Putamen (tissue), 1 donor: ENCODE data around the gene CCR7.
"Not testable (repeated sequence)": the region's sequence is repeated elsewhere in the genome, so short reads cannot be mapped to it uniquely, and the experiment has no call there.

ENCODE experiments used
- DNase-seq: peaks from one replicate; pipeline ENCODE4 v3.0.0-alpha.2; 2016; ENCODE audit warnings: low spot score

The CCR7 gene

DNA sequence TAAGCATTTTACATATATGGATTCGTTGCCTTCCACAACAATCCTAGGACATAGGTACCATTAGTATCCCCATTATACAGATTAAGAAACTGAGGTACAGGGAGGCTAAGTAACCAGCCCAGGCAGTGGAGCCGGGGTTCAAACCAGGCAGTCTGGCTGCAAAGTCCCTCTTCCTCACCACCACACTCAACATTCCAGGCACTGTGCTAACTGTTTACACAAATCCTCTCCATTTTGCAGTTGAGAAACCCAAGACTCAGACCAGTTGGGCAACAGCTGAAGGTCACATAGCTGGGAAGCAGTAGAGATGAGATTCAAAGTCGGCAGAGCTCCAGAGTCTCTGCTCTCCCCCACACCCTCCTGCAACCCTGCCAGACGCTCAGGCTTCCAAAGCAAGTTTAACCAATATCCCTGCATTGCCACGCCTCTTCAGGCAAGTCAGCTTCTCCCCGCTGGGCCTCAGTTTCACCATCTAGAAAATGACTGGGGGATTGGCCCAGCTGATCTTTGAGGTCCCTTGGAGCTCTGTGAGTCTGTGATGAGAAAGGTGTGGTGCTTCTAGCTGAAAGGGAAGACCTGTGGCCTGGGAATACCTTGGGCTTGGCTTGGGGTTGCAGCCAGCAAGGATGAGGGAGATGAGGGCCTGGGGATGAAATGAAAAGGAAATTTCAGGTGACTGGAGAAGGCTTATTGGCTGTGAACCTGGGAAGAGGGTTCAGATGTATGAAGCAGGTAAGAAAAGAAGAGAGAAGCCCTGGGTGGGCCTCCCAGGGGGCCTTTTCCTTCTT, 14.0 kb downstream of the CCR7 start:
- DNase-seq, result no peak

DNA sequence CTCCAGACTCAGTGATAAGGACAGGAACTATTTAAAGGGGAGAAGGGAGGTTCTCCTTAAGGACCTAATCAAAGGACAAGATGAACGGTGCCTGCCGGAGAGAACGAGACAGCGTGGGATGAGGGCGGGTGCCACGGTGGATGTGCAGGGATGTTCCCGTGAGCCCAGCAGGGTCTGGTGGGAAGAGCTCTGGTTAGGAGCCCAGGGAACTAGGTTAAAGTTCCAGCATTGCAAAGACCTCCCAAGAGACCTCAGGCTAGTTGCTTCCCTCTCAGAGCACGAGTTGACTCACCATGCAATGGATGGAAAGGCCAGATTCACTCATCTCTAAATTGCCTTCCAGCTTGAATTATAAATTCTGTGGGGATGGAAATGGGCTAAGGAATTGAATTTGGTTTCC, 14.7 kb downstream of the CCR7 start:
- no peak for DNase-seq

DNA sequence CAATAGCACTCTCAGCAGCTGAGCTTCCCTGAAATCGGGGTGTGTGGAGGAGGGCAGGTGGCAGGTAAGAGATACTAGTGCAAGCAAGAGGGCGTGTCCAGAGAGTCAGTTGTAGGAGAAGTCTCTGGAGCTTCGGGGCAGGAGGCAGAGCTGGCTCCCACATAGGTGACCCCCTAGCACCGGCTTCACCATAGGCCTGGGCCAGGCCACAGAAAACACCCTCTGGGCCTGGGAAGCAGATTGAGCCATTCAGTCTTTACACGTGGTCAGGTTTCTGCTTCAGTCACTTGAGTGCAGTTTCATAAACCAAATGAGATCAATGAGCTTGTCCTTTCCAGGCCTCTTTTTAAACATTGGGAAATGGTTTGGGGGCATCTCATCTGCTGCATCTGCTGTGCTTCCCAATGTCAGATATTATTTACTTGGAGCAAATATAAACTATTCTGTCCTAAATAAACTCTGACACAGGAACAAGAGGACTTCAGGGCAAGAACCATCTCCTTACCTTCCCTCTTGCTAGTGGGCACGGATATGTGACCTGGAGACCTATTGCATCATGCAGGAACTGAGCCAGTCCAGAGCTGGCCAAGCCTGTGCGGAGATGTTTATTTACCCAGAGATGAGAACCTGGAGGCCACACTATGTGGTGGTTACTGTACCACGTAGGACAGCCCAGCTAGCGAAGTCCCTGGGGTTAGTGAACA, 16.1 kb downstream of the CCR7 start:
- DNase-seq, result no peak

DNA sequence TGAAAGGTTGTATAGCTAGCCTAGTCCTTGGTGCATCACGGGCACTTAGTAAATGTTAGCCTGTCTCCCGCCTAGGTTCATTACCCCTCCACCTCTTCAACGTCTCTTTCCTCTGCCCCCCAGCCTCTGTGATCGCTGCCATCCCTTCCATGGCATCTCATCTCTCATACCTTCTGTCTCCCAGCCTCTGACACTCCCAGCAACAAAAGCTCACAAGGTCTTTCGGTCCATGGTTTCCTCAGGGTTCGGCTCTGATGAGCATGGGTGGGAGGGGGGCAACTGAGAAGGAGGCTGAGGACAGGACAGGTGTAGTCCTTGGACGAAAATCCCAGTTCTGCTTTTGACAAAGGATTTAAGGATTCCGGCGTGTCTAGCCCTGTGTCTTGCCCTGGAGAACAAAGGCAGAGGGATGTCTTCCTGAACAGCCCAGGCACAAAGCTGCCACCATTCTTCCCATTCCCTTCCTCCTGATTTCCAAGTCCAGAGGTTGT, 16.7 kb downstream of the CCR7 start:
- DNase-seq, result no peak

DNA sequence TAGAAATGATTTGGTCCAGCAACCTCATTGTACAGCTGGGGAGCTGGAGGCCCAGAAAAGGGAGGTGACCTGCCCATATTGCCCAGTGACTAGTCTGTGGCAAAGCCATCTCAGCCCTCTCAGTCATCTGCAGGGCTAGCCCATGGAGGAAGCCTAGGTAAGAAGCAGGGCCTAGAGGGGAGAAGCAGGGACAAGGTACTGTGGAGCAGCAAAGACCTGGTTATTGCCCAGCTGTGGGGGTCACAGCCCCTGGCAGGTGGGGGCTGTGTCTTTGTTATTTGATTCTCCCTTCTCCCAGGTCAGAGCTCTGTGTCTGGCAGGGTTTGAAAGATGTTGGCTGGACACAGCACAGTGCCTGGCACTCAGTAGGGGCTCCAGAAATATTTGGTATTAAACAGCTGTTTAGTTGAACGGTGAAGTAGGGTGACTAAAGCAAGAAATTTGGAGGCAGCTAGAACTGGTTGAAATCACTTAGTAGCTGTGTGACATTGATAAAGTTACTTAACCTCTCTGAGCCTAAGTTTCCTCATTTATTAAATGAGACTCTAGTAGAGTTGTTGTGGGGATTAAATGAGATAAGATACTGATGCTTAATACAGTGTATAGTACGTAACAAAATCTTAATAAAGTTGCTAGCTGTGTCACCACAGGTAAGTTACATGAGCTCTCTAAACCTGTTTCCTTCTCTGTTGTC, 17.3 kb downstream of the CCR7 start:
- no peak for DNase-seq

DNA sequence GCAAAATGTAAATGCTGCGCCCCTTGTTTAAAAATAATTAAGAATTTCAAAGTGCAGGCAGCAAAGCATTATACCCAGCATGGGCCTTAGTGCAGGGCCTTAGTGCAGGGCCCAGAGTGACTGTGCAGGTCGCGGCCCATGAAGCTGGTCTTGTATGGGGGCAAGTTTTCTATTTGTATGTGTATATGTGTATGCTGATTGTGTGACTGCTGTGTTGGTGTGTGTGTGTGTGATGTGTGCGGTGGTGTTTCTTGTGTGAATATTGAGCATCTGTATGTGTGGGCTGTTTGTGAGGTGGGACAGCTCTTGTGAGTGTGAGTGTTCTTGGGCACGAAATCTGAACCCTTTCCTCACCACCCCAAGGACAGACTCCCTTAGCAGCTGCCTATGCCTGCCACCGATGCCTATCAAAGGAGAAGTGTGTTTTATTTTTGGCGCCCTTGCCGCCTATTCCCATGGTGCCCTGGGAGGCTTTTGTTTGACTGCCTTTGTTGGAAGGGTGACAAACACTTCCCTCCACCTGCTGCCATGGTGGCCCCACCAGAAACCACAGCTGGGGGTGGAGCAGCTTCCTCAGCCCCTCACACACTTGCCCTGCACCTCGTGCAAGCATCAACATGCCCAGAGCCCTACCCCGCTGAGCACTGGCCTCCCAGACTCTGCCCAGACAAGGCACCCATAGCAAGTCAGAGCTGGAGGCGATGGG, 18.0 kb downstream of the CCR7 start:
- DNase-seq, result no peak

DNA sequence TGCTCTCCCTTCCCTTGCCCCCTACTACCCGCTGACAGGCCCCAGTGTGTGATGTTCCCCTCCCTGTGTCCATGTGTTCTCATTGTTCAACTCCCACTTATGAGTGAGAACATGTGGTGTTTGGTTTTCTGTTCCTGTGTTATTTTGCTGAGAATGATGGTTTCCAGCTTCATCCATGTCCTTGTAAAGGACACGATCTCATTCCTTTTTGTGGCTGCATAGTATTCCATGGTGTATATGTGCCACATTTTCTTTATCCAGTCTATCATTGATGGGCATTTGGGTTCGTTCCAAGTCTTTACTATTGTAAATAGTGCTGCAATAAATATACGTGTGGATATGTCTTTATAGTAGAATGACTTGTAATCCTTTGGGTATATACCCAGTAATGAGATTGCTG, 18.8 kb downstream of the CCR7 start:
- not testable (repeated sequence) for DNase-seq

DNA sequence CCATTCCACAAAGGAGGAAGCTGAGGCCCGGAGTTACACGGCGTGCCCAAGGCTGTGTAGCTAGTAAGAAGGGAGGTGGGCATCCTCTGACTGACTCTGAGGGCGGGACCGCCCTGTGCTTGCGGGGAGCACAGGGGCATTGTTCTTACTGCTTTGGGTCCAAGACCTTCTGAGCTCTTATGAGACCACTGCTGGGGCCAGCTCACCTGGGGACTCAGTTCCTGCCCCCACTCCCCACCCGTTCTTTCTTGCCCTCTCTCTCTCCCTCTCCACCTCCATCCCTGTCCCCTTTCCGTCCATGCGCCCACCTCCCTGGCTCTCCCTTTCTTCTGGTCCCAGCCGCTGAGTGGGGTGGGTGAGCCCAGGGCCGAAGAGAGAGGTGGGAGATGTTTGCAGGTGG, 19.6 kb downstream of the CCR7 start:
- DNase-seq, result no peak

DNA sequence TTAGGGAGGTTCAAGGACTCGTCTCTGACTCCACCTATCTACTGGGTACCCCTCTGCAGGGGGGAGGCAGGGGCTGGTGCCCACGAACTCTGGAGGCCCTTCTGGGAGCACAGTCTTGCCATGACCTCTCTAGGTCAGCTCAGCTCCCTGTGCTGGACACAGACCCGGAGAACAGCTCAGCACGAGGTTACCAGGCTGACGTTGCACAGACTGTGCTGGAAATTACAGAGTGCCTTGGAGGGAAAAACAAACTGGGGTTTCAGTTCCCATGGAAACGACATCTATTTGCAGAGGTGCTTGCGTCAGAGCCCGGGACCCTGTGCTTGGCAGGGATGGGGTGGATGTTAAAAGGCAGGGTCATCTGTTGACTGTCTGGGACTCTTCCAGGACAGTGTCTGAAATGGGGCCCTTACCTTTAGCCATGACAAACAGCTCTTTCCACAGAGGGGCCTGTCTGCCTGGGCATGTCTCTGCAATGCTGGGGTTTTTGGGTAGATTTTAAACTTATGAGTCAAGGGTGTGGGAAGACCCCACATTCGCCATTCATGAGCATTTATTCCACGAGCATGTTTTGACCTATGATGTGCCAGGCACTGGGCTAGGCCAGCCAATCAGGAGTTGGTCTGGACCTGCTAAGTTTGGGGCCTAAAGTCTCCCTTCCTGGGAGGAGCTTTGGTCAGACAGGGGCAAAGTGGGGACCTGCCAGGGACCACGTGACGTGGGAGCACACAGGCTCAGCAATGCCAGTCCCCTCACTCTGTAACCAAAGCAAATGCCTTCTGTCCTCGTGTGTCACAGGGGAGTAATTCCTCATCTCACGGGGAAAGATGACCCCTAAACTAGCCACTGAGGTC, 22.5 kb downstream of the CCR7 start:
- DNase-seq, result no peak

DNA sequence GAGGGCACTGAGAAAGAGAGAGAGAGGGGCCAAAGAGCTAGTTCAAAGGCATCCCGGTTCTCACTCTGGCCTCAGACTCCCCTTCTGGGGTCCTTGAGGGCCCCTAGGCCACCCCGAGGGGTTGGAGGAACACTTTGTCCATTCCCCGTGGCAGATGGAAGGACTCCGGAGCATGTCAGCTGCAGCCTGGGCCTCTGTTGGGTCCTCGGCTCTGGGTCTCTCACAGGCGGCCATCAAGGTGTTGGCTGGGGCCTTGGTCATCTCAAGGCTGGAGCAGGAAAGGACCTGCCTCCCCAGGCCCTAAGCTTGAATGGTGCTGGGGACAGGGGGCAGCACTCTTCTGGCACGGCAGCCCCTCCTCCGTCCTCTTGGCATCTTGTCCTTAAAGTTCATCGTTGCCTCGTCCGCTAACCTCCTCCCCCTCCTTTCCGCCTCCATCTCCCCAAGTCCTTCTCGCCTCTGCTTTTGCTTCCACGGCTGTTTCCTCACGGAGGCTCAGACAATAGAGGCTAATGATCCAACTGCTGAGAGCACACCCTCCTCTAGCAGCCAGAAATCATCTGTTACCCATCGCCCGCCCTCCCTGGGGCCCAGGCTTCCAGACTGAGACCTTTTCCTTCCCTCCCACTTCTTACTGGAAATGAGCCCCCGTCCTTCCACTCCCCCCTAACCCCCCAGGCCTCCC, 23.3 kb downstream of the CCR7 start:
- DNase-seq, result no peak

DNA sequence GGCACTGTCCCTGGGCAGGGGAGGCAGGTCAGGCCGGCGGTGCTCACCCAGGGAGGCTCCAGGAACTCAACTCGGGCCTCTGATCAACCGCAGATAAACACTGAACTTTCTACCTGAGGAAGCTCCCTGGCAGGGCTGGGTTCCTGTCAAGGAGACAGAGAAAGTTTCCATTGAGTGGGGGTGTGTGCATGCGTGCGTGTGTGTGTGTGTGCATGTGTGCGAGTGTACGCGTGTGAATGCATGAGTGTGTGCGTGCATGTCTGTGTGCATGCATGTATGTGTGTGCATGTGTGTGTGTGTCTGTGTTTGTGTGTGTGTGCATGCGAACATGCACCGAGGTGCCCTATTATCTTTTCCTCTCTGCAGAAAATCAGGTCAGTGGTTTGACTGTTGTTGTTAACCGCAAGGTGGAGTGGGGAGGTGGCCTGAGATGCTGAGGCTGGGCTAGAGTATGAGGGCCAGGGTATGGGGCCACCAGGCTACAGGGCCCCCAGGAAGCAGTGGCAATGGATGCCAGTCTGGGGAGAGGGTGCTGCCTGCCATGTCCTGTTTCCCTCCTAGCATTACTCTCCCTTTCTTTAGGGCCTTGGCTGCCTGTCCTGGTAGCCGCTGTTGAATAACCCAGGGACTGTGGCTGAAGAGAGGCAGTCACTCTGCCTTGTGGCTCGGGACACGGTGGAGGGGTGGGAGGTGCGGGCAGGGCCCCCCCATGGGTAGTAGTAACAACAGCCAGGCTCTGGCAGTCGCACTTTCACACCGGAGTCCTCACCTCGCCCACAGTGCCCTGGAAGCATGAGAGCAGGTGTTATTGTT, 24.0 kb downstream of the CCR7 start:
- DNase-seq, result no peak

DNA sequence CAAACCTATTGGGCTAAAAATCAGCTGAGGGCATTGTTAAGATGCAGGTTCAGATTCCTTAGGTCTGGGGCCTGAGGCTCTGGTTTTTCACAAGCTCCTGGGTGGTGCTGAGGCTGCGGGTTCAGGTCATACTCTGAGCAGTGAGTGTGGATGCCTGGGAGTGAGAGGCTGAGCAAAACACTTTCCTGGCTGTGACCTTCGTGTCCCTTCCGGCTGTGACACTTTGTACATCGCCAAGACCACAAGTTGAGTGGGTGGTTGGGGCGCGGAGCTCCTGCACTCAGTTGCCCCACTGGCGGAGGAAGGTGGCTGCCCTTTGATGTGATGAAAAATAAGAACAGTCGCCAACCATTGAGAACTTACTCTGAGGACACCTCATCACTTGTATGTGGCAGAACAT, 24.8 kb downstream of the CCR7 start:
- no peak for DNase-seq

DNA sequence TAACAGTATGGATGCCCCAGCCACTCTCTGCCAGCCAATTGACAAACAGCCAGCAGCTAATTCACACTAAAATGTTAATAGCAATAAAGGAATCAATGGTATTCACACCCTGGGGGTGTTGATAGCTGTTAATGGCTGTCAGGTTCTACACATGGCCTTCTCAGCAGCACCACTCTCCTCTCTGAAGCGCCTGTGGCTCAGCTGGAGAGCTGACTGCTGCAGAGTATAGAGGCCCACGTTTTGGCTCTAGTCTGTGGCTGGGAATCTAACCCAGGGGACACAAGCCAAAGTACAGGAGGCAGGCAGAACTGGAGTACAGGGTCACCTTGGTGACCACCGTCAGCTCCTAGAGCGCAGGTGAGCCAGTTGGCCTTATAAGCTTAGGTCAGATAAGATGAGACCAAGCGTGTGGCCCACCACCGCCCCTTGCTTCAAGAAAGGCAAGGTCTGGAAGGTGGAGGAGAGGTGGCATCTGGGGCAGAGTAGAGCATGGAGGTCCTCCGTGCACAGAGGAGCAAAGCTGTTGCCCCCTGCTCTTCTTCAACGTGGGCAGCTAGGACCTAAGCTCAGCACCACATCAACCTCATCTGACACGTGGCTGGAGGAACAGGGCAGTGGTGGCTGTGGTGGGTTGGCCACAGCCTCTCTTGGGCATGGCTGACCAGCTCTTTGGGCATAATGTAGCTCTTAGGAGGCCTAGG, 25.4 kb downstream of the CCR7 start:
- DNase-seq, result no peak

DNA sequence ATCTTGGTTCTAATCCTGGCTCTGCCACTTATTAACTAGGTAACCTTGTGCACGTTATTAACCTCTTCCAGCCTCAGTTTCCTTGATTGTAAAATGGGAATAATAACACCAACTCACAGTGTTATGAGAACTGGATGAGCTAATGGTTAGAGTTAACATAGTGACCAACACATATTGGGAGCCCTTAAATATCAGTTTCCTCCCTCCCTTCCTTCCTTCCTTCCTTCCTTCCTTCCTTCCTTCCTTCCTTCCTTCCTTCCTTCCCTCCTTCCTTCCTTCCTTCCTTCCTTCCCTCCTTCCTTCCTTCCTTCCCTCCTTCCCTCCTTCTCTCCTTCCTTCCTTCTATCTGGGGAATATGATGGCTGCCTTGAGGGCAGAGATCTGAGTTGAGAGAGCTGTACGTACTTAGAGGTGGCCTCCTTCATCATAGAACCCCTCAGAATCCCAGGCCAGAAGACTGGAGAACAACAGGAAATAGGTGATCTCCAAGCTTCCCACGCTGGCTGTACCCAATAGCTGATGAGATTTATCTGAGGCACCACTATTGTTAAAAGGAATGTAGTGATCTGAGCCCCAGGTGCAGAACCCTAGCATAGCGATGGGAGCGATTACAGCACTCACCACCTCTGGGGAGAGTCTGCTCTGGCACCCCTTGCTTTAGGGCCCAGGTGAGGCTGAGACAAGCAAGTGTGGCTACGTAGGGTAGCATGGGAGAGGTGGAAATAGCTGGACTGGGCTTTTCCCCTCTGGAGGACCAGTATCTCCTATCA, 26.2 kb downstream of the CCR7 start:
- DNase-seq, result no peak

DNA sequence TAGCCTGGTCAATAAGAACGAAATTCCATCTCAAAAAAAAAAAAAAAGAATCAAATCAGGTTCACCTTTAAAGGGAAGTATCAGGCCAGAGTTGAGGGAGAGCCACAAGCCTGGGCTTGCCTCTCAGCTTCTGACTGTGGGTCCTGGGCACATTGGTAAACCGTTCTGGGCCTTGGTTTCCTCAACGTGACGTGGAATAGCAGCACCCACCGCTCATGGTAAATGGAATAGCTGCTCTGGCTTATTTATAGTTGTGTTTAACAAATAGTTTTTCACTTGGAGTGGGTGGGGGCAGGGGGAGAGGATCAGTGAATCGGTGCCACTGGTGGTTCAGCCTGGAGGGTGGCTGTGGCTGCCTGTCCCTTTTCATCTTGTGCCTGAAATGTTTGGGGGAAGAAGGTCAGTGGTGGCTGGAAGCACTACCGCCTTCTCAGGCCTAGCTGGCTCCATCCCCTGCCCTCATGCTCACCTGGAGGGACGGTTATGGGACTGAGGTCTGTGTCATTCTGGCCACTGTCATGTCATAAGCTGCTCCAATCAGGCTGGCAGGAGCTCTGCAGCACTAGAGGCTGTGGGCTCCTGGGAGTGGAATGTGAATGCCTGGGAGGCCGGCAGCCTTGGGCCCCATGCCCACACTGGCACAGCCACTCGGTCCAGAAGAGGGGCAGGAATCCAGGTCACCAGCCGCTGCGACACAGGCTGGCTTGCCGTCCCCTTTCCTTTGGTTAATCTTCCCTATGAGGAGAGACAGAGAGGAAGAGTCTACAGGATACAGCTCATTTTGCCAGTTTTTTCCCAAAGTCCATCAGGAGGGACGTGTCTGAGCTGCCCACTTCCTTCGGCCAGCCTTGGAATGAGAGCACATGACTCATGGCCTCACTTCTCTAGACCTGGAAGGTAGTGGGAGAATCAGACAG, 27.0 kb downstream of the CCR7 start:
- no peak for DNase-seq

DNA sequence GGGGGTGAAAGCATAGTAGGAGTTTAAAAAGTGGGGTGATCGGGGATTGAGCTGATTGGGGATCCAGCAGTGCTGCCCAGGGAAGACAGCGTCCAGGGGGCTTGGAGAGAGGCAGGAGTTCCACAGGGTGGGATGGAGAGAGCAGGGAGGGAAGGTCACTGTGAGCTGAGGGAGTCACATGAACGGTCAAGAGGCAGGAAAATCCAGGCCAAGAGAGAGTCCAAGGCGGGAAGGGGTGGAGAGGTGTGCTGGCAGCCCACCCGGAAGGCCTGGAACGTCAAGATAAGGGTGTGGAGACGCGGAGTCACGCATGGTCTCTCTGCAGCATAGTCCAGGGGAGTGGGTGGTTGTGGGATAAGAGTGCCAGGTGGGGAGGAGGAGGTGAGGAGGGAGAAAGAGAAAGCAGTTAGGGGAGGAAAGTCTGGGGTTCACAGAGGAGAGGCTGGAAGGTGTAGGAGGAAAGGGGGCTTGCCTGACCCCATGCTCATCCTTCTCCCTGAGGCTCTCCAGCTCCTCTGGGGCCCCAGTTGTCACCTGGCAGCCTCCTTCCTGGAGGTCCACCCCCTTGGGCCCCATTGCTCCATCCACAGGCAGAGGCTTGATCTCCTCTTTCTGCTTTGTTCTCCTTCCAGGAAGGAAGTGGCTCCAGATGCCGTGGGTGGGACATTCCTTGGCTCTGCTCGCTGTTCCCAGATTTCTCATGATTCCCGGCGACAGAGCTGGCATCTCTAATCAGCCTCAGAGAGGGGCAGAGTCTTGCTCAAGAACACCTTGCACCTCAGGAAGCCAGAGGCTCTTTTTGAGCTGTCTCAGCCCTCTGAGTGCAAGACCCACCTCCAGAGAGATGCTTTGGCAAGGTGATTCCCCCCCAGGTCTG, 28.7 kb downstream of the CCR7 start:
- DNase-seq, result no peak
